GM19351 (cell line): ENCODE data around the gene TMED9.
A peak's percentile ranks its signal among the peaks of the same experiment; 100 is the strongest.

Experiments
- ATAC-seq: cut with Tn5 transposase; IDR thresholded peaks from one replicate; pipeline ENCODE4 v1.9.1; 2021; ENCODE audit warnings: mild to moderate bottlenecking, moderate library complexity; ENCODE audit not compliant: unreplicated experiment

TMED9 gene

DNA sequence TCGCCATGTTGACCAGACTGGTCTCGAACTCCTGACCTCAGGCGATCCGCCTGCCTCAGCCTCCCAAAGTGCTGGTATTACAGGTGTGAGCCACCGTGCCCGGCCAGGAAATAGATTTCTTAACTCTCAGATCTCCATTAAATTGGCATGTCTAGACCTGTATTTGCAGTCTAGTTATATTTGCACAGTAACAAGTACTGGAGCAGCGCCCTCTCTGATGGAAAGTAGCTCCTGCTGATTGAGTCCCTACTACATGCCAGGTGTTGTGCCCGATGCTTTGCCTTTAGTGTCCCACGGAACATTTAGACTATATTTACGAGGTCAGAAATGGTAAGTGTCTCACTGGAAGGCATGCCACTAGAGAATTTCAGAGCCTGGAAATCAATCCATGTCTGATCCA, 15.8 kb upstream of the TMED9 start:
- no peak for ATAC-seq

GRCh38 chr5:177578316-177578715, 13.7 kb upstream of the TMED9 start:
- ATAC-seq = no peak

DNA sequence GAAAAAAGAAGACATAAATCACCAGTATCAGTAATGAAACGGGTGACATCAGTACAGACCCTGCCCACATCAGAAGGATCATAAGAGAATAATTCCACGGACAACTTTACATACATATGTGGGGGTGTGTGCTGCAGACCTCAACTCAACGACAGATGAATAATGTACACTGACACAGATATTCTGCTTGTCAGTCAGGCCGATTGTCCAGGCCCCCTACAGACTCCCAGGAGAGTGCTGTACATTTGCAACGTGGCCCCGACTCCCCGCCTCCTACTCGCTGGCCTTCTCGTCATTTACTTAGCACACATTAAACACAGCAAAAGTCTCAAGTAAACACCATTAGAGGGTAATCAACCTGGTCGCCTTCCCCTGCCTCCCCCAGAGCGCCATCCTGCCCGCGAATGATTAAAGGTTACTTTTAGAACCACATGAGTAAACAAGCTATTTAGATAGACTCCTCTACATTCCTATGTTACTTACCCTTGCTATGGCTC, 3.5 kb upstream of the TMED9 start:
- no peak for ATAC-seq

DNA sequence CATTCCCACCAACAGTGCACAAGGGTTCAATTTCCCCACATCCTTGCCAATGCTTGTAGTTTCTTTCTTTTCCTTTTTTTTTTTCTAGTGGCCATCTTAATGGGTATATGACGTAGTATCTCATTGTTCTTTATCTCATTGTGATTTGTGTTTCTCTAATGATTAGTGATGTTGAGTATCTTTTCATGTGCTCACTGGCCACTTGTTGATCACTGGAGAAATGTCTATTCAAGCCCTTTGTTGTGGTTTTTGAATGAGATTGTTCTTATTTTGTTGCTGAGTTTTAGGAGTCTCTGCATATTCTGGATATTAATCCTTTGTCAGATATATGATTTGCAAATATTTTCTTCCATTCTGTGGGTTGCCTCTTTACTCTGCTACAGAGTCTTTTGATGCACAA, 1.6 kb upstream of the TMED9 start:
- no peak for ATAC-seq

DNA sequence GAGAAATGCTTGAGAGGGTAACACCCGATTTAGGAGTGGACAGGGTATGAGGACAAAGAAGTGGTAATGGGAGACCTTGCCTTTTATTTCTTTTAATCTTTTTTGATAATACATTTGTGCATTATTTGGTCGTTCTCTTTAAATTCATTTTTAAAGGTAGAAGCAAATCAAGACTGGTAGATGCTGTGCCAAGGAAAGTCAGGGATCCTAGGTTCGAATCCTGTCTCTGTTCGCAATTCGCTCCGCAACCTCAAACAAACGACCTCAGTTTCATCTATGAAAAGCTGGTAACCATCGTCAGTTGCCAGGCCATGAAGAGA, 353 bp upstream of the TMED9 start:
- ATAC-seq = no peak

DNA sequence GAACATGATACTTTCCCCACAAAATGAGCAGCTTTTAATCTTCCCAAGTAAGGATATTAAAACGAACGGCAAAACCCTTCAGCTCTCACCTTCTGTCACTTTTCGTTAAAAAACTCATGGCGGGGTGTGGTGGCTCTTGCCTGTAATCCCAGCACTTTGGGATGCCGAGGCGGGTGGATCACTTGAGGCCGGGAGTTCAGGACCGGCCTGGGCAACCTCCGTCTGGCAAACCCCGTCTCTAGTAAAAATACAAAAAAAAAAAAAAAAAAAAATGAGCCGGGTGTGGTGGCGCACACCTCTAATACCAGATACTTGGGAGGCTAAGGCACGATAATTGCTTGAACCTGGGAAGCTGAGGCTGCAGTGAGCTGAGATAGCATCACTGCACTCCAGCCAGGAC, 902 bp downstream of the TMED9 start:
- no peak for ATAC-seq

GRCh38 chr5:177593511-177593910, 1.5 kb downstream of the TMED9 start:
- ATAC-seq = no peak

GRCh38 chr5:177594071-177594470, 2.1 kb downstream of the TMED9 start:
- ATAC-seq = no peak

DNA sequence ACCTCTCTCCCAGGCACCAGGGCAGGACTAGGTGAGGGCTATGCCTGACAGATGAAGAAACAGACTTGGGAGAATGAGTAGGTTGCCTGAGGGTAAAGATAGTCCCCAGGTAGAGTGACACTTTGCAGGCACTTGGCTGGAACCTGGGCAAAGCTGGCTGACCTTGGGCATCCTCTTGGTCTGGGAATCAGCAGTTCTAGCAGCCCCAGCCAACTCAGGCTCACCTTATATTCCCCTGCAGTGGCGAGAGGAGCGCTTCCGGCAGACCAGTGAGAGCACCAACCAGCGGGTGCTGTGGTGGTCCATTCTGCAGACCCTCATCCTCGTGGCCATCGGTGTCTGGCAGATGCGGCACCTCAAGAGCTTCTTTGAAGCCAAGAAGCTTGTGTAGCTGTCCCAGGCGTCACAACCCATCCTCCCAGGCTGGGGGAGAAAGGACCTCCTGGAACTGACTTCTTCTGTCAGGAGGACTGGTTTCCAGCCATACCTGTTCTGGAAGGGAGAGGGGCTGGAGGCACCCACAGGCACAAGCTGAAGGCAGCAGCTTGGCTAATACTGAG, 3.1 kb downstream of the TMED9 start:
- no peak for ATAC-seq

DNA sequence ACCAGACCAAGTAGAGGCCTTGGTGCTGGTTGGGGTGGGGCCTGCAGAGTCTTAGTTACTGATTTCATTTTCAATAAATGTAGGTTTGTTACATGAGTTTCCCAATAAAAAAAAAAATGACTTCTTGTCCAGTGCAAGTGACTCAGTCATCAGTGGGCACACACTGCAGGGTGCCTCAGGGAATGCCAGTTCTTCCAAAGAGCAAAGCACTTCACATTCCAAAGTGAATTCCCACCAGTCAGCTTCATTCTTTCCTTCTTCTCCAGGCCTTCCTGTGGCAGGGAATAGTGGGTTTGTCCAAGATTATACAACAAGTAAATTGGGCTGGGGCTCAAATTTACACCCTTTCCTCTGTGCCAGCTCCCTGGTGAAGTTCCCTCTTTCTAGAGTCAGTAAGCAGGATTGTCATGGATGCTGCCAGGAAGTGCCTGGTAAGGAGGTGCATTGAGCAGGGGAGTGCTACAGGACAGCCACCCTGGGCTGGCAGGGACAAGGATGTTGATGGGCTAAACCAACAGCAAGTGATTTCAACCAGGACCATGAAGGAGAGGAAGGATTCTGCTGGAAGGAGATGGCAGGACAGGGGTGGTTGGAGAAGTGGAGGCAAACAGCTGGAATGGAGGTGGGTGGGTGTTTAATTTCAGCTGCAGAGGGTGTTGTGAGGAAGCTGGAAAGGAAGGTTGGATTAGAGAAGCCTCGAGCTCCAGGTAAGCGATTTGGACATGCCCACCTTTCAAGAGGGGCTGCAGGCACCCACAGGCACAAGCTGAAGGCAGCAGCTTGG, 4.2 kb downstream of the TMED9 start:
- no peak for ATAC-seq

GRCh38 chr5:177596775-177597238, 4.8 kb downstream of the TMED9 start:
- ATAC-seq = no peak

GRCh38 chr5:177598477-177598876, 6.5 kb downstream of the TMED9 start:
- no peak for ATAC-seq

DNA sequence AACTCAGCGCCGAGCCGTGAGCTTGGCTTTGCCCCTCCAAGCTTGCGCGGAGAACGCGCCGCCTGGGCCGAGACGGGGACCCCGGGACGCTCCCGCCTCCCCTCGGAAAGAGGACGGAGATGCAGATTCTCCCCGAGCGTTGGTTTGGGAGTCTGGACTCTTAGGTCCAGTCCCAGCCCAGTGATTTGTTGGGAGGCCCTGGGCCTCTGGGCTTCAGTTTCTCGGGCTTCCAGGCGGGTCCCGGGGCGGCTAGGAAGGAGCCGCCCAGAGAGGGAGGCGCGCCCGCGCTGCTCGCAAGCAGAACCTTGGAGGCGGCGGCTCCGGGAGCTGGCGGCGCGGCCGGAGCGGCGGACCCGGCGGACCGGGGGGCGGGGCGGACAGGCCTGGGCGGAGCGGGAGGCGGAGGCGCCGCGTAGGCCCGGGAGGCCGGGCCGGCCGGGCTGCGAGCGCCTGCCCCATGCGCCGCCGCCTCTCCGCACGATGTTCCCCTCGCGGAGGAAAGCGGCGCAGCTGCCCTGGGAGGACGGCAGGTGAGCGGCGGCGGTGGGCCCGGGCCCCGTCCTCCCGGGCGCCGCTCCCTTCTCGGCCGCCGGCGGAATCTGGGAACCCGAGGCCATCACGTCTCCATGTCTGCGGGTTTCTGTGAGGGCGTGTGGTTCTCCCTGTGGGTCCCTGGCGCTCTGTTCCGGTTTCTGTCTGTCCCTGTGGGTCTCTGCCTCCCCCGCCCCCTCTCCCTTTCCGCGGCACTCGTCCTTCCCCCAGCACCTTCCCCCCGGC, 7.9 kb downstream of the TMED9 start, which contains the start of gene B4GALT7:
TSS of gene B4GALT7 (plus strand) at position 402 of the 777 bp plus-strand sequence. CDS start at position 481, 79 bp downstream.
- peak; percentile 86 for ATAC-seq

- no peak for ATAC-seq
These were observed 8.6 kb downstream of the TMED9 start for GRCh38 chr5:177600508-177601018.

DNA sequence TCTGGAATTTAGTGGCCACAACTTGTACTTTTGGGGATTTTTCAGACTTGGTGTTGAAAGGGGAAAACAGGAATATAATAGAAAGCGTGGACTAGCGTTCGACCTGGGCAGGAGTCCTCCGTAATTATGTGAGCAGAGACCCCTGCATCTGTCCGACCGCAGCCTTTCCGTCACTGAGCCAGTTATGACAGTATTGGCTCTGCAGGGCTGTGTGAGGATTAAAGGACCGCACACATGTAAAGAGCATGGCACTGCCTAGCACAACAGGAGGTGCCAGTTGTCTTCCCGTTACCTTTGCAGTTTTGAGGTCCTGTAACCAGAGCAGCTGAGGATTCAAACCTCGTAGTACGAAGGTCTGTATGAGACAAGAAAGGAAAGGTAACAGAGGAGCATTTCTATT, 9.1 kb downstream of the TMED9 start:
- ATAC-seq = no peak

- ATAC-seq = no peak
These were observed 9.8 kb downstream of the TMED9 start for GRCh38 chr5:177601577-177602457.

- ATAC-seq = no peak
These were observed 10.4 kb downstream of the TMED9 start for GRCh38 chr5:177602458-177602830.

DNA sequence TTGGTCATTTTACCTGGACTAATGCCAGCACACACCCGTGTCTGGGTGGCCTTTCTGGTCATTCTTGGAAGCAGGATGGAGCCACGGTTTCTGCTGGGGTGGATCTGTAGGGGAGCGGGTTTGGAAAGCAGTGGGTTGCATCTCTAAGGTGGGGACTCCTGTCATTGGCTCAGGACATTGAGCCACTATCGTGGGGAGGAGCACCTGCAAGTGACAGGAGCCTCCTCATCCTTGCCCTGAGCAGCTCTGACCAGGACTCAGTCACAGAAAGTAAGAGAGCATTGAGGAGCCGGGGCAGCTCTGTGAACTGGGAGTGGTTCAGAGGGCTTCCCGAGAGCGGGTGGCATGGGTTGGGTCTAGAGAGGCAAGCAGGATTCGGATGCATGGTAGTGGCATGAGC, 11.6 kb downstream of the TMED9 start:
- ATAC-seq = no peak

DNA sequence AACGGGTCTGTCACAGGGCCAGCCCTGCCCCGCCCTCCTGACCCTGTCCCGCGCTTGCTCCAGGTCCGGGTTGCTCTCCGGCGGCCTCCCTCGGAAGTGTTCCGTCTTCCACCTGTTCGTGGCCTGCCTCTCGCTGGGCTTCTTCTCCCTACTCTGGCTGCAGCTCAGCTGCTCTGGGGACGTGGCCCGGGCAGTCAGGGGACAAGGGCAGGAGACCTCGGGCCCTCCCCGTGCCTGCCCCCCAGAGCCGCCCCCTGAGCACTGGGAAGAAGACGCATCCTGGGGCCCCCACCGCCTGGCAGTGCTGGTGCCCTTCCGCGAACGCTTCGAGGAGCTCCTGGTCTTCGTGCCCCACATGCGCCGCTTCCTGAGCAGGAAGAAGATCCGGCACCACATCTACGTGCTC, 12.1 kb downstream of the TMED9 start:
- ATAC-seq = no peak

DNA sequence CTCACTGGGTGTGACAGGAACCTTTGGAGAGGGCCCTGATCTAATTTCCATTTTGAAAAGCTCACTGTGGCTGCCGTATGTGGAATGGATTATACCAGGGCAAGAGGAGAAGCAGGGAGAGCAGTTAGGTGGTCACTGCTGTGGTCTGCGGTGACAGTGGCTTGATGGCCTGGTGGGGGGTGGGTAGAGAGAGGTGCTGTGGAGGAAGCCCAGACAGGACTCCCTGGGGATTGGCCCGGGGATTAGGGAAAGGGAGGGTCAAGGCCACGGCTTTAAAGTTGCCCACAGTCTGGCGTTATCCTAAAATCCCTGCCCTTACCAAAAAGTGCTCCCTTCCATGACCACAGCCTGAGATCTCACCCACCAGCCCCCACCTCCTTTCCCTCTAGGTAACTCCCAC, 12.7 kb downstream of the TMED9 start:
- ATAC-seq = no peak

- ATAC-seq = no peak
These were observed 13.1 kb downstream of the TMED9 start for GRCh38 chr5:177605078-177605477.
